HG02981 (cell line): Measurements from ENCODE around the gene SRGAP3.
A peak's percentile ranks its signal among the peaks of the same experiment; 100 is the strongest.

Experiments
- ATAC-seq: cut with Tn5 transposase; IDR thresholded peaks from one replicate; pipeline ENCODE4 v1.9.1; 2021; ENCODE audit warnings: mild to moderate bottlenecking, moderate library complexity; ENCODE audit not compliant: unreplicated experiment

SRGAP3 gene

DNA sequence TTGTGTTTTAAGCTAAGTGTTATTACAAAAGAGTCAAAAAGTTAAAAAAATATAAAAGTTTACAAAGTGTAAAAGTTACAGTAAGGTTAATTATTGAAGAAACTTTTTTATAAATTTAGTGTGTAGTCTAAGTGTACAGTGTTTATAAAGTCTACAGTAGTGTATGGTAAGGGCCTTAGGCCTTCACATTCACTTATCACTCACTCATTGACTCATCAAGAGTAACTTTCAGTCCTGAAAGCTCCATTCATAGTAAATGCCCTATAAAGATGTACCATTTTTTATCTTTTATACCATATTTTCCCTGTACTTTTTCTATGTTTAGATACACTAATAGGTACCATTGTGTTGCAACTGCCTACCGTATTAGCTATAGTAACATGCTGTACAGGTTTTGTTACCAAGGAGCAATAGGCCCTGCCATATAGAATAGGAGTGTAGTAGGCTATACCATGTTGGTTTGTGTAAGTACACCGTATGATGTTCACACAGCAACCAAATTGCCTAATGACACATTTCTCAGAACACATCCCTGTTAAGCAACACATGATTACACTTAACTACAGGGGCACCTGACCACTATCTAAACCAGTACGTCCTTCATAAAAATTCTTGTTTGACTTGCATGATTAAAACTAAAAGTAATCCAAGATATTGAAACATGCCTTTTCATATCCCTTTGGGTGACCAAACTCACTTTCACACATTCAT lies 303.4 kb downstream of the SRGAP3 start:
- ATAC-seq = no peak

DNA sequence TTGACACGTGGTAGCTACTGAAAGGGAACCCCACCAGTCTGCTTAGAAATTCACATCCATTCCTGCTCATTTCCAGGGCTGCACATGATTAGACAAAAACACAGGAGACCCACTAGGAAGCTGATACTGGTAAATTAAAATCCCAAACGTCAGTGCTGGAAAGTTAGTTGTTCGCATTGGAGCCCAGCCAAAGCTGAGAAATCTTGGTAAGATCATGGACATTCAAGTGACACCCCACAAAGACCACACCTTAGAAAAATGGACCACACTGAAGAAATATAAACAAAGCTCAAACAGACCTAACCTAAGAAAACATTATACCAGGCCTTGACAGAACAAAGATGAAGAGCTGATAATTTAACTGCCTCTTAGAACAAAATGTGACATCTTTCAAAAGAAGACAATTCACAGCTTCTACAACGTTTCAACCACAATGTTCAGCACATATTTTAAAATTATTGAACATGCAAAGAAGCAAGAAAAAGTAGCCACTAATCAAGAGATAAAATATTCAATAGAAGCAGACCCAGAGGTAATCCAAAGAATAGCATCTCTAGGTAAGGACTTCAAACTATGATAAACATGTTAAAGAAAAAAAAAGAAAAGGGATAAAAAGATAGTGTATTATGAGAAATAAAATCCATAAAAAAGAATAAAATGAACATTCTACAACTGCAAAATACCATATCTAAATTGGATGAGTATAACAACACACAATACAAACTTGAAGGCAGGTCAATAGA lies 306.5 kb downstream of the SRGAP3 start:
- no peak for ATAC-seq

DNA sequence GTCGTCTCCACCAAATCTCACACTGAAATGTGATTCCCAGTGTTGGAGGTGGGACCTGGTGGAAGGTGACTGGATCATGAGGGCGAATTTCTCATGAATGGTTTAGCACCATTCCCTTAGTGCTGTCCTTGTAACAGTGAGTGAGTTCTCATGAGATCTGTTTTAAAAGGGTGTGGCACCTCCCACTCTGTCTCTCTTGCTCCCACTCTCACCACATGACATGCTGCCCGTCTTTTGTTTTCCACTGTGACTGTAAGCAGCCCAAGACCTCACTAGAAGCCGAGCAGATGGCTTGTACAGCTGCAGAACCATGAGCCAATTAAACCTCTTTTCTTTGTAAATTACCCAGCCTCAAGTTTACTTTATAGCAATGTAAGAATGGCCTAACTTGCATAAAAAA lies 307.3 kb downstream of the SRGAP3 start:
- no peak for ATAC-seq

DNA sequence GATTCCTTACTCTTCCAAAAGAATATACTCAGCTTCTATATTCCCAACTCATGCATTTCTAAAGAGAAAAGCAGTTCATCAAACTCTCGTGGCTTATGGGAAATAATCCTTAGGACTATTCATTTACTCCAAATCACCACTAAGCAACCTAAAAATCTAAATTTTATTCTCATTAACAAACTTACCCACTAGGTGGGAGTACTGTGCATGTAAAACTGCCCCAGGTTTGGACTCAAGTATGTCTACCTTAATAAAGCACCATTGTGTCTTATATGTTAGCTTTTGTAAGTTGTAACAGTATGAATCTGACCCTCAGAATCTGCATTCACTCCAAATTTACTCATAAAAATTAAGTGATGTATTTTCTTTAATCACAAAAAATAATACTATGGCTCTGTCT lies 311.4 kb downstream of the SRGAP3 start:
- peak; percentile 65 for ATAC-seq

DNA sequence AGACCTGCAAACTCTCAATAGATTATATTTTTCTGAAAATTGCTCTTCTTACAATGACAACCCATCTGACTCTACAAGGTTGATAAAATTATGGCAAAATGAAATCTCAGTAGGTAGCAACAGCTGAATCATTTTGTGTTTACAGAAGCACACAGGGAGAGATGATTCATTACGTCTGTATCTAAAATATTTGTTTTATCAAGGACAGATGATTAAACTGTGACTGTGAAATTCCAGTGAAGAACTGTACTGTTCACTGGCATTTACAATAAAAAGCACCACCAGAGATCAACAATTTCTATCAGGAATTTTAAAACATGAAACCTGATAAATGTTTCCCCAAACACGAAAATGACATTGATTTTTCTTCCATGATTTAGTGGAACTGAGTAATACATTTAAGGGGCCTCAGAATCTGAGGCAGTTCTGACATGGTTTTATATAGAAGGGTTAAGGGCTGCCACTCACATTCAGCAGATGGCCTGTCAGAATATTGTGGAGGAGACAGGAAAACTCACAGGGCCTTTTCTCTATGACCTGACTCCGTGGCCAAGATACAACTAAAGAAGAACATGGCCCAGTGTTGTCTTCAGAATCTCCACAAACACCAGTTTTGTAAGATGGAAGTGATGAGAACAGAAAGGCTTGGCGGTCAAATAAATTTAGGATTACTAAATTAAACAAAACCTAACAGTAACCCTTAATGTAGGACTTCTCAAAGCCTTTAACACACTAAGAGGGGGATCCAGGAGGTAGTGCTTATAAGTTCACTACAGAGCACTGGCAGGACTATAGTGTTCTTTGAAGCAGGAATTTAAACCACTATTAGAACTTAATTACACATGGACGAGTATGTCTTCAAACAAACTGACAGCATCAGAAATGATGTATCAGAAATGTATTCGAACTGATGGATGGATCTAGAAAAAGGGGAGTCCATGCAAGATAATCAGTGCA lies 312.1 kb downstream of the SRGAP3 start:
- no peak for ATAC-seq

DNA sequence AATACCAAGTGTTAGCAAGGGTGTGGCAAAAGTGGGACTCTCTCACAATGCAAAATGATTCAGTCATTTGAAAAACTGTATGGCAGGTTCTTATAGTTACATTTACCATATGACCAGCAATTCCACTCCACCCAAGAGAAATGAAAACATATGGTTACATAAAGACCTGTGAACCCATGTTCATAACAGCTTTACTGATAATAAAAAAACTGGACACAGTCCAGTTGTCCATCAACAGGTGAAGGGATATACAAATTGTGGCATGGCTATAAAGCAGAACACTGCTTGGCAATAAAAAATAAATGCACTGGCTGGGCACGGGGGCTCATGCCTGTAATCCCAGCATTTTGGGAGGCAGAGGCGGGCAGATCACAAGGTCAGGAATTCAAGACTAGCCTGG lies 316.9 kb downstream of the SRGAP3 start:
- no peak for ATAC-seq

DNA sequence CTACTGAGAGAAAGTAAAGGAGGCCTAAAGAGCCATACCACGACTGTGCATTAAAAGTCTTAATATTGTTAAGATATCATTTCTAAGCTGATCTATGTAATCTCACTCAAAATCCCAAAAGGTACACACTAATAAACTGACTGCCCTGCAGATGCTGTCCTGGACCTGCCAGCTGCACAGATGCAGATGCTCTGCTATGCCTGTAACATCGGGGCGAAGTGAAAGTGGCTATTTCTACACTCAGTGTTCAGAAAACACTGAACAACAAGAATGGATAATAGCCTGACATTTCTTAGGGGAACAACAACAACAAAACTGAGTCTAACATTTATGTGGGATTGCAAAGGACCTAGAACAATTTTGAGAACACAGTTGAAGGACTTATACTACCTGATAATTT lies 318.1 kb downstream of the SRGAP3 start:
- ATAC-seq = no peak
